ACC112 (cell line): ENCODE measurements around the gene LIMA1.
A peak's percentile ranks its signal among the peaks of the same experiment; 100 is the strongest.
"Not testable (repeated sequence)": the region's sequence is repeated elsewhere in the genome, so short reads cannot be mapped to it uniquely, and the experiment has no call there.

Experiments used
- H2AFZ ChIP-seq: fragments of 200-600 bp; sonication (generic); one replicate; pipeline ENCODE4 v1.6.0; 2017; ENCODE audit warnings: antibody characterized with exemption, low read length; ENCODE audit not compliant: unreplicated experiment
- H3K27ac ChIP-seq: fragments of 200-600 bp; sonication (generic); 2 replicates; pipeline ENCODE4 v1.5.1; 2014; ENCODE audit warnings: low read depth, mild to moderate bottlenecking, antibody characterized with exemption, low read length, moderate library complexity
- H3K27me3 ChIP-seq: fragments of 200-600 bp; sonication (generic); 2 replicates; pipeline ENCODE4 v1.6.1; 2014; ENCODE audit warnings: mild to moderate bottlenecking, antibody characterized with exemption, low read length, moderate library complexity, mixed read lengths; ENCODE audit not compliant: insufficient read depth
- H3K36me3 ChIP-seq: fragments of 200-600 bp; sonication (generic); 2 replicates; pipeline ENCODE4 v1.6.1; 2016; ENCODE audit warnings: mild to moderate bottlenecking, antibody characterized with exemption, low read length, moderate library complexity, mixed read lengths; ENCODE audit not compliant: insufficient read depth
- H3K4me1 ChIP-seq: fragments of 200-600 bp; sonication (generic); one replicate; pipeline ENCODE4 v1.6.1; 2016; ENCODE audit warnings: low read length, mixed read lengths; ENCODE audit not compliant: insufficient read depth, unreplicated experiment, control insufficient read depth
- H3K4me3 ChIP-seq: fragments of 200-600 bp; sonication (generic); 2 replicates; pipeline ENCODE4 v1.5.1; 2014; ENCODE audit warnings: mild to moderate bottlenecking, low read depth, low read length
- H3K79me2 ChIP-seq: fragments of 200-600 bp; sonication (generic); one replicate; pipeline ENCODE4 v1.6.0; 2016; ENCODE audit warnings: low read length; ENCODE audit not compliant: control insufficient read depth, unreplicated experiment, insufficient read depth

LIMA1 gene

DNA sequence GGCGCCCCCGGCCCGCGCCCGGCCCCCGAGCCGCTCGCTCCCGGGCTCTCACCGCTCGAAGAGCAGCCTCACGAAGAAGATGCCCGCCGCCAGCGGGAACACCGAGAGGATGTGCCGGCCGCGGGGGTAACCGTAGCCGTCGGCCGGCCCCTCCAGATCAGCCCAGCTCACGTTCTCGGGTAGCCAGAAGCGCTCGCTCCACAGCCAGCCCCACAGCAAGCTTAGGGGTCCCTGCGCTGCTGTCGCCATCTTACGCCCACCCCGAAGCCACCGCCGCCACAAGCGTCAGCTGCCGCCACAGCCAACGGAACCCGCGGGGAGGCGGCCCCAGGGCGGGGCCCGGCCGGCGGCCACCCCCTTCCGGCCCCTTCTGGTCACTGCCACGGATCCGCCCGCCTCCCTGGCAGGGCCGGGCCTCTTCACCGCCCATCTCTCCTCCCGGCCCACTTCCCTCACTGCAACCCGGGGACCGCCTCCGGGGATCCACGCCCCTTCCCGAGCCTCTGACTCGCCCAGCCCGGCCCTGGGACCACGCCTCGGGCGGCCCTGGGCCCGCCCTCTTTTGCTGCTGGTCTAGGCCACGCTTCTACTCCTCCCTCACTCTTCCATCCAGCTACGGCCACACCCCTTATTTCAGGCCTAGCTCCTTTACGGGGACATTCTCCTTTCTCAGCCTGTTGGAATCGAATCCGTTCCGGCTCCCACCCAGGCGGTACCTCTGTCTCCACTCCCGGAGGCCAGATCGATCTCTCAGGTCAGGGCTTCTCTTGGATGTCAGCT lies 116.1 kb downstream of the LIMA1 start, which contains the start of gene CERS5:
CERS5 (minus strand) TSS at position 321 of the 780 bp plus-strand sequence; CDS start at position 249, 72 bp downstream.
- H3K4me1 ChIP-seq, result peaks cover 8% of the 10 kb centered on the region
- peaks cover 36% of the 10 kb centered on the region for H3K79me2 ChIP-seq
- H3K4me3 ChIP-seq, result peak within 1 kb of the TSS; percentile 87
- no peaks in the 10 kb centered on the region for H3K27me3 ChIP-seq
- H2AFZ ChIP-seq, result peak within 1 kb of the TSS; percentile 60
- peak within 1 kb of the TSS; percentile 70 for H3K27ac ChIP-seq
- no peaks in the 10 kb centered on the region; the same call in 1 of the 2 replicates for H3K36me3 ChIP-seq

DNA sequence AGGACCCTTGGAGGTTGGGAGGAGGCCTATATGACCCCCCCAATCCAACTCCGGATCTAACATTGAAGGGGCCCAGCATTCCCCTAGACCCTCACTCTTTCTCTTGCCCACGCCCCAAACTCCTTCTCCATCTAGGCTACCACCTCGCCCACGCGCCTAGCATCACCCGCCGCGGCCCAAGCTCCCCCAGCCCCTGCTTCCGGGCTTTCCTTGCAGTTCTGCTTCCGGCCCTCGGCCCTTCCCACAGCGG lies 116.6 kb downstream of the LIMA1 start:
- peak overlapping the region; percentile 87 for H3K4me3 ChIP-seq
- no peaks in the 10 kb centered on the region for H3K27me3 ChIP-seq
- H3K36me3 ChIP-seq, result no peaks in the 10 kb centered on the region; the same call in 1 of the 2 replicates
- peaks cover 41% of the 10 kb centered on the region for H3K79me2 ChIP-seq
- peaks cover 8% of the 10 kb centered on the region for H3K4me1 ChIP-seq
- H3K27ac ChIP-seq, result peak overlapping the region; percentile 70
- peak overlapping the region; percentile 60 for H2AFZ ChIP-seq

DNA sequence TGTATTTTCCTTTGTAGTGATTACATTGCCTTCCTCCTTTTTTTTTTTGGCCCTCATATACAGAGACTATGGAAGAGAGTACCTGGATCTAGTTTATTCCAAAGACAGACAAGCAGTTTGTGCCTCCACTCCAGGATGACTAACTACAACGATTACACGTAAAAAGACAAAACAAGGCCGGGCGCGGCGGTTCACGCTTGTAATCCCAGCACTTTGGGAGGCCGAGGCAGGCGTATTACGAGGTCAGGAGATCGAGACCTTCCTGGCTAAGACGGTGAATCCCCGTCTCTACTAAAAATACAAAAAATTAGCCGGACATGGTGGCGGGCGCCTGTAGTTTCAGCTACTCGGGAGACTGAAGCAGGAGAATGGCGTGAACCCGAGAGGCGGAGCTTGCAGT lies 118.4 kb downstream of the LIMA1 start:
- Histone ChIP-seq H3K27ac (no peak overlapping the region), H3K36me3 (no peaks in the 10 kb centered on the region; the same call in 1 of the 2 replicates), H3K4me1 (peaks cover 8% of the 10 kb centered on the region), H3K79me2 (peaks cover 55% of the 10 kb centered on the region), H2AFZ (no peak overlapping the region), H3K27me3 (no peaks in the 10 kb centered on the region), H3K4me3 (no peak overlapping the region)

DNA sequence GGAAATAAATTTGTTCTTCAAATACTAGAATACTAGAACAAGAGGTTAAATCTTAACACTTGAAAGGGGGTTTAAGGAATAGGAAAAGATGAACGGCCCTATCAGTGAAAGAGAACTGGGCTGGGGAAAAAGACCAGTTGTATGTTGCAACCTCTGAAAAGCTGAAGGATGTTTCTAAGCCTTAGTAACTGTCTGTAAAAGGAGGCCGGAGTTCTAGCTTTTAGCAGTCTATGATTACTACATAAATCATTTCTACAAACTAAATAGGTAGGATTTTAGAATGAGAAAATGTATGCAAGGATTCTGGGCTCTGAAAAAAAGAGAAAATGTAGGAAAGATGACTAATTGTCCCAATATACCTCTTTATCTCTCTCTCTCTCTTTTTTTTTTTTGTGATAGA lies 121.1 kb downstream of the LIMA1 start:
- H2AFZ ChIP-seq, result no peak overlapping the region
- H3K4me1 ChIP-seq, result peaks cover 8% of the 10 kb centered on the region
- H3K36me3 ChIP-seq, result no peaks in the 10 kb centered on the region; the same call in 1 of the 2 replicates
- no peak overlapping the region; the same call in 1 of the 2 replicates for H3K27ac ChIP-seq
- no peak overlapping the region for H3K4me3 ChIP-seq
- no peaks in the 10 kb centered on the region for H3K27me3 ChIP-seq
- H3K79me2 ChIP-seq, result peaks cover 66% of the 10 kb centered on the region

DNA sequence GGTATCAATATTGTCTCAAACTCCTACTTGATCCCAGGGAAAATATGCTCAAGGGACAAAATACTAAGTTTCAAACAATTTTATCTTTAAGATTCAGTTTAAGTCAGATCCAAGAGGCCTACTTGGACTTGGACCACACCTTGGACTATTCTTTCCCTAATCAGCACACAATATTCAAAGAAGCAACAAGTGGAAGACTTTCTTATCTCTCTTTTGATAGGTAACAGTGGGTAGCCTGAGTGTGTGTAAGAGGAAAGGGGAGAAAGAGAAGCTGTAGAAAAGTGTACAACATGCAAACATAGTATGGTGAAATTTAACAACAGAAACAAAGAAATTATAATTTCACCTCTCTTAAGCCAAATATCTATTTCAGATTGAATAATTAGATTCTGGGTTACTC lies 122.7 kb downstream of the LIMA1 start:
- no peaks in the 10 kb centered on the region; the same call in 1 of the 2 replicates for H3K36me3 ChIP-seq
- no peaks in the 10 kb centered on the region for H3K27me3 ChIP-seq
- no peak overlapping the region for H2AFZ ChIP-seq
- peaks cover 4% of the 10 kb centered on the region for H3K4me1 ChIP-seq
- H3K4me3 ChIP-seq, result no peak overlapping the region
- H3K27ac ChIP-seq, result no peak overlapping the region
- H3K79me2 ChIP-seq, result peaks cover 61% of the 10 kb centered on the region

DNA sequence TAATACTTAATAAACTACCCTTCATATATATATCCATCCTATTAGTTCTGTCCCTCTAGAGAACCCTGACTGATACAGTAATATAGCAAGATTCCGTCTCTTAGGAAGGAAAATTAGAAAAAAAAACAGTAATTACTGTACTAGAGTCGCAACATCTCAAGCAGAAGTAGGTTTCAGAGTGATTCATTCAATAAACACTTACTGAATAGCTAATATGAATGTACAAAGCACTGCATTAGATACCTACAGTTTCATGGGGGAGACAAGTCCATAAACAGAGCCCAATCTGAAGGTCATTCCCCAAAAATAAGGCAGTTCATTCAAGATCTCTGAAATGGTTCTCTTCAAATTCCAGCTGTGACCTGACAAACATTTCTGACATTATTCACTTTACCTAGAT lies 126.1 kb downstream of the LIMA1 start:
- H3K4me1 ChIP-seq, result no peaks in the 10 kb centered on the region
- H3K79me2 ChIP-seq, result peaks cover 46% of the 10 kb centered on the region
- no peak overlapping the region for H3K27ac ChIP-seq
- no peaks in the 10 kb centered on the region for H3K36me3 ChIP-seq
- H3K27me3 ChIP-seq, result no peaks in the 10 kb centered on the region
- no peak overlapping the region for H3K4me3 ChIP-seq
- H2AFZ ChIP-seq, result no peak overlapping the region

DNA sequence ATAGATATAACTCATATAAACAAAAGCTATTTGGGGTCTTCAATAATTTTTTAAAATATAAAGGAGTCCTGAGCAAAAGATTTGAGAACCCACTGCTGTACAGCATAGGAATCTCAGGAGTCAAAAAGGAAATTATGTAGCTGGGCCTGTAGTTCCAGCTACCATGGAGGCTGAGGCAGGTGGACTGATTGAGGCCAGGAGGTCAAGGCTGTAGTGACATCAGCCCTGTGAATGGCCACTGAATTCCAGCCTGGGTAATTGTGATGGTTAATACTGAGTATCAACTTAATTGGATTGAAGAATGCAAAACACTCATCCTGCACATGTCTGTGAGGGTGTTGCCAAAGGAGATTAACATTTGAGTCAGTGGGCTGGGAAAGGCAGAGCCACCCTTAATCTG lies 126.7 kb downstream of the LIMA1 start:
- Histone ChIP-seq H3K79me2 (peaks cover 41% of the 10 kb centered on the region), H3K27me3 (no peaks in the 10 kb centered on the region), H3K36me3 (no peaks in the 10 kb centered on the region), H3K4me1 (no peaks in the 10 kb centered on the region), H3K4me3 (no peak overlapping the region), H2AFZ (no peak overlapping the region), H3K27ac (no peak overlapping the region)

DNA sequence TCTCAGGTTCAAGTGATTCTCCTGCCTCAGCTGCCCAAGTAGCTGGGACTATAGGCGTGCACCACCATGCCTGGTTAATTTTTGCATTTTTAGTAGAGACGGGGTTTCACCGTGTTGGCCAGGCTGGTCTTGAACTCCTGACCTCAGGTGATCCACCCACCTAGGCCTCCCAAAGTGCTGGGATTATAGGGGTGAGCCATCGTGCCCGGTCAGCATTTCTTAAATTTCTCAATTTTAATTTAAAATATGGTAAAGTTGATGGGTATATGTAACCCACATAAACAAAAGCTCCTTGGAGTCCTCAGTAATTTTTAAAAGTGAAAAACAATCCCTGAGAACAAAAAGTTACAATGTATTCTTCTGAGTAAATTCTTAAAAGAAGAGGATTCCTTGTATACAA lies 128.4 kb downstream of the LIMA1 start:
- H3K27ac ChIP-seq, H3K4me1 ChIP-seq, H3K4me3 ChIP-seq, H3K27me3 ChIP-seq, H2AFZ ChIP-seq, H3K36me3 ChIP-seq: not testable (repeated sequence)
- peaks cover 39% of the 10 kb centered on the region for H3K79me2 ChIP-seq

DNA sequence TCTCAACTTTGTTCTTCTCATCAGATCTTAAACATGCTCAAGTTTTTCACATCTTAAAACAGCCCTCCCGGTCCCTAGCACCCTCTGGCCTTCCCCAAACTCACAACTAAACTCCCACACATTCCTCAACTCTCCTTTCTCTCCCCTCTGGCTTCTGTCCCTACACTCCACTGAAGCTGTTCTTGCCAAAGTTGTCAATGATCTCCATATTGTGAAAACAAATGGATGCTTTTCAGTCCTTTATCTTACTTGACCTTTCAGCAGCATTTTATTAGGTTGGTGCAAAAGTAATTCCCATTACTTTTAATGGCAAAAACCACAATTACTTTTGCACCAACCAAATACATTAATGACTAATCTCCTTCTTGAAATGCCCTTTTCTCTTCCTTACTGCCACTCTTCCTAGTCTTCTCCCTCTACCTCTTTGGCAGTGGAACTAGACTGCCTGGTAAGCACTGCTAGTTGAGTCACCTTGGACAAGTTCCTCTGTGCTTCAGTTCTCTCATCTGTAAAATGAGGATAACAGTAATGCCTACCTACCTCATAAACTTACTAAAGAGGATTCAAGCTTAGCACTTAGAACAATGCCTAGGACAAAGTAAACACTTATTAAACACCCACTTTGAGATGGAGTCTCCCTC lies 132.2 kb downstream of the LIMA1 start:
- no peak overlapping the region for H3K4me3 ChIP-seq
- H3K27ac ChIP-seq, result no peak overlapping the region
- H3K4me1 ChIP-seq, result no peaks in the 10 kb centered on the region
- no peaks in the 10 kb centered on the region for H3K27me3 ChIP-seq
- peaks cover 33% of the 10 kb centered on the region for H3K79me2 ChIP-seq
- H3K36me3 ChIP-seq, result no peaks in the 10 kb centered on the region
- H2AFZ ChIP-seq, result no peak overlapping the region

DNA sequence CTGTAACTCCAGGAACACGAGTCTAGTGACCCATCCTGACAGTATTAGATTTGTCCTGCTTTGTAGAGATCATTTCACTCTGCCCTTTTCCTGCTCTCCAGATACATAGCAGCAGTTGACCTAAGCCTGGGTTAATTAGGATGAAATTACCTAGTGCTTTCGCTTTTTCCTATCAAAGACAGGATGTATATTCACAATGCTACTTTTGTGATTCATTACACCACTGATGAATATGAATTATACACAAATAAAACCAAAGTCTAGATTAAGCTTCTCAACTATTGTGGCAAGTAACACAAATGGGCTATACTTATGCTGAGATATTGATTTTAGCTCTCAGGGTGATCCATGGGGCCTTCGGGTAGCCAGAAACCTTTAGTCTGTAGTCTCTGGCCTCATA lies 134.0 kb downstream of the LIMA1 start:
- Histone ChIP-seq H3K27ac (no peak overlapping the region), H3K4me1 (no peaks in the 10 kb centered on the region), H2AFZ (no peak overlapping the region)

DNA sequence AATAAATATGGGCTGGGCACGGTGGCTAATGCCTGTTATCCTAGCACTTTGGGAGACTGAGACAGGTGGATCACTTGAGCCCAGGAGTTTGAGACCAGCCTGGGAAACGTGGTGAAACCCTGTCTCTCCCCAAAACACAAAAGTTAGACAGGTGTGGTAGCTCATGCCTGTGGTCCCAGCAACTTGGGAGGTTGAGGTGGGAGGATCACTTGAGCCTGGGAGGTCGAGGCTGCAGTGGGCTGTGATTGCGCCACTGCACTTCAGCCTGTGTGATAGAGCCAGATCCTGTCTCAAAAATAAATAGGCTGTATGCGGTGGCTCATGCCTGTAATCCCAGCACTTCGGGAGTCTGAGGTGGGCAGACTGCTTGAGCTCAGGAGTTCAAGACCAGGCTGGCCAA lies 135.3 kb downstream of the LIMA1 start:
- not testable (repeated sequence) for H3K27me3 ChIP-seq, H3K4me1 ChIP-seq, H2AFZ ChIP-seq, H3K36me3 ChIP-seq, H3K4me3 ChIP-seq, H3K27ac ChIP-seq
- H3K79me2 ChIP-seq, result peaks cover 34% of the 10 kb centered on the region

More for the DNA sequence above, 134.0 kb downstream of the LIMA1 start:
- Histone ChIP-seq H3K4me3 (no peak overlapping the region), H3K79me2 (peaks cover 36% of the 10 kb centered on the region), H3K36me3 (no peaks in the 10 kb centered on the region), H3K27me3 (no peaks in the 10 kb centered on the region)
